Cortex of kidney (tissue), 1 donor: ENCODE results near the gene MTHFD2L.

Experiments used
- DNase-seq: peaks from one replicate; lab custom pipeline; 2025; lab: John Stamatoyannopoulos, UW

The MTHFD2L gene

DNA sequence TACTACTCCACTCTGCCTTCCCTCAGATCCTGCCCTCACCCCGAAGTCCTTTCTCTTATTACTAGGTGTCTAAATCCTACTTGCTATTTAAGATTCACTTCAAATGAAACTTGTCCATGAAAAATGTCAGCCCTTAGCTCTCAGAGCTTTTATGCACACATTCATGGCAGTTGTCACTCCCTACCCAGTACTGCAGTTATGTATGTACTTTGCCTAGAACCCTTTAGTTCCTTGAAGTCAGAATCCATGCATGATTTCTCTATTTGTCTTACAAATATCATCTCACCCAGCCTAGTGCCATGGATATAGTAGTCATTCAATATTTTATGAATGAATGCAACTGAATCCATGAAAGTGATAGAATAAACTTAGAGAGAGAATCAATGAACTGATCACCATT is 147.1 kb downstream of the MTHFD2L start:
- DNase-seq = no peak

DNA sequence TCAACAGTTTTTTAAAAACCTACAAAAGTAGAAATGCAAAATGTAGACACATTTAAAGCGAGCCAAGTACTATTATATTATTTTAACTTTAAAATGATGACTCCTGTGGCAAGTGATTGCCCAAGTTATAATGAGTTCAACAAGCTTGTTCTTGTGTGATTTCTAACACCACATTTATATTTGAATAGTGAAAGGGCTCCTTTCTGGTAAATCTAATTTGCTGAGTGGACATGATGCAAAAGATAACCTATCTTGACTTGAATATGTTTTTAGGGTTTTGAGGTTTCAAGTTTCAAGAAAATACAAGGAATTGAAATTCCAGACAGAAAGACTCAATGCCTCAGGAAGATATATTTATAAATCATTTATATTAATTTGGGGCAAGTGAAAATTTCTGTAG is 149.3 kb downstream of the MTHFD2L start:
- DNase-seq = no peak

DNA sequence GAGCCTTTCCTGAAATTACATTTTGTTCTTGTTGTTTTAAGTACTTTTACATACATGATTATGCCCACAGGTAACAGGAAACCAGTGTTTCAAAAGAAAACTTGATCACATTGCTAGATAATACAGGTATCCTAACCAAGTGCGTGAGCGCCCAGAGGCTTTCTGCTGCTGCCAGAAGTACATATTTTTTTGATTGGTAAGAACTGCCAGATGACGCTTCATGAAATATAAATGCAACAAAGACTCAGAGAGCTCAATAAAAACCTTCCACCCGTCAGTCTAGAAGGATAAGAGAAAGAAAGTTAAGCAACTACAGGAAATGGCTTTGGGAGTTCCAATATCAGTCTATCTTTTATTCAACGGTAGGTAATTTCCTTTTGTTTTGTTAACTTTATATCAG is 150.3 kb downstream of the MTHFD2L start, which contains the start of gene EPGN:
Gene EPGN, plus strand, starts transcription at position 256 of the 400 bp plus-strand sequence. Its CDS starts 64 bp downstream, at position 320.
- DNase-seq = no peak

DNA sequence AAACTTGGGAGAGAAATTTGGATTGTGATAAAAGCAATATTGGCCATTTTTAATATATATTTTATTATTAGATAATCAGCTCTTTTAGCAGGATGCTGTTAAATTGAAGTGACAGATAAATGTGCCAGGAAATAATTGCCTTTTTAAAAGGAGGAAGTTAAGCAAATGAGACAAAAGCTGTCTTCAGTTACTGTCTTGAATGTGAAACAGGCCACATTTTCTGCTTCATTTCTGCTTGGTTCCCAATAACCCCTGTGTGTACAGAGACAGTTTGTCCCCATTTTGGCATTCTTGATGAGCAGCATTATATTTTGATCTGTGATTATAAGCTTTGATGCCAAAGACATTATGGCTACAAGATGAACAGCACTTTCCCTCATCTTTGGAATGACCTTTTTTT is 151.3 kb downstream of the MTHFD2L start:
- no peak for DNase-seq

DNA sequence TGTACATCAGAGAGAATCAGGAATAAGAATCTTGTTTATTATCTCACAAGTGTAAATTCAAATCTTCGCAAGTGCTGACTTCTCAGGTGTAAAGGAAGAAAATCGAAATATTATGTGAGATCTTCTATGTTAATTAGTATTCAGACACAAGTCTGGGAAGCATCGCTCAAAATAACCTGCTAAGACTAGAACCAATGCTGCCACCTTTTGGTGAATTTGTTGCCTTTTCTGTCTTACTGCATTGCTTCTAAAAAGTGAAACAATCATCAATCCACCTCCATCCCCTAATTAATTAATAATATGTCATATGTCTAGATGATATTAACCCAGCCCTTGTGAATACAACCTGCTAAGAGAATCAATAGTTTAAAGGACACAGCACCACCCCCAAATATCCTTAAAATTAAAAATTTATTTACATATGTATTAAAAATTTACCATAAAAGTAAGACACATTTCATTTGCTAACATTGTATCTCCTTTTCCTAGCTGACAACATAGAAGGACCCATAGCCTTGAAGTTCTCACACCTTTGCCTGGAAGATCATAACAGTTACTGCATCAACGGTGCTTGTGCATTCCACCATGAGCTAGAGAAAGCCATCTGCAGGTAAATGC is 153.9 kb downstream of the MTHFD2L start:
- no peak for DNase-seq

DNA sequence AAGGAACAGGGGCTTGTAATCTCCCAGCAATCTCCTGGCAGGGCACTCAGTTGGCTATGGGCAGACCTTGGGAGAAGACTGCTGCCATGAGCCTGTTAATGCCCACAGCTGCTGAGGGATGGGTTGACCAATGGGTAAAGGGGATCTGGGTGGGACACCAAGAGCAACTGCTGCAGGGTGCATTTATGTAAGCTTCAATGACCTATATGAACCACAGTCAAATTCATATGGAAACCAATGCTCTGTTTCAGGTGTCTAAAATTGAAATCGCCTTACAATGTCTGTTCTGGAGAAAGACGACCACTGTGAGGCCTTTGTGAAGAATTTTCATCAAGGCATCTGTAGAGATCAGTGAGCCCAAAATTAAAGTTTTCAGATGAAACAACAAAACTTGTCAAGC is 156.4 kb downstream of the MTHFD2L start:
- DNase-seq = no peak

DNA sequence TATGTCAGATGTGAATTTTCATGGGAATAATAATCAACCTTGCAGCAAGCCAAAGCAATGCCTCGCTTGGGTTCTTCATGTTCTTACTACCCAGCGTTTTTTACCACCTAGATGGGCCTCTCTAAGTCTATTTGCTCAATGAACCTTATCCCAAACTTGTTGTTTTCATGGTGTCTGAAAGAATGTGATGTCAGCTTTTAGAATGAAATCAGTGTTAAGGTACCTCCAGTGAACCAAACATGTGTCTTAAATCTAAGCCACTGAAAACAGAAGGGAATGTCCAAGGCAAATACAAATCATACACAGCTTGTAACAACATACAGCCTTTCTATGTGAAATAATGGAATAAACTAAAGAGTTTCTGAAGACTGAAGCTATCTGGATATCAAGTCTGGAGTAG is 157.0 kb downstream of the MTHFD2L start:
- DNase-seq = no peak

DNA sequence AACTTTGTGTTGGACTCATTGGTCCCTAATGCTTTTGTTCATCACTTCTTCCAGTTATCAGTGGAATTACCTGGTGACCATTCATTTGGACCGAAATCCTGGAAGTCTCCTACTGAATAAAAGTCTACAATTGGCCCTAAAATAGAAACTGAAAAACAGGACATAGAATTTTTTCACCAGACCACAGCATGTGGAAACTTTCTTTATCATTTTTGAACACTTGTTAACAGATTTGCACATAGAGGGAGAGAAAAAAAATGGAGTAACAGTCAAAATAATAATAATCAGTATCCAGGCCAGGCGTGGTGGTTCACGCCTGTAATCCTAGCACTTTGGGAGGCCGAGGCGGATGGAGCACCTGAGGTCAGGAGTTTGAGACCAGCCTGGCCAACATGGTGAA is 157.5 kb downstream of the MTHFD2L start:
- no peak for DNase-seq

DNA sequence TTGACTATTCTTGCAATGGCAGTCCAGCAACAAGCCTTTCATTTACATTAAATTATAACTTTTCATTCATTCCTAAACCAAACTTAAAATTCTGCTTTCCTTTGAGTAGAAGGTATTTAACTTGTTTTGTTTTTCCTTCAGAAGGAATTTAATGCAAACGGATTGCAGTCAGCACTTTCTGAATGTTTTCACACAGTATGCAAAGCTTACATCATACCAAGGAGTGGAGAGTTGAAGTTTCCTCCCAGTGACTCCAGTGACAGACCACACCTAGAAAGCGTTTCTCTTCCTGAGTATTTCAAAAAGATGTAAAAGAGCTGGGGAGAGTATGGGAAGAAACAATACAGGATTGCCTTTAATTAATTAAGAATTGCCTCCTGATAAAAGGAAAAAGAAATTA is 158.5 kb downstream of the MTHFD2L start:
- DNase-seq = no peak

DNA sequence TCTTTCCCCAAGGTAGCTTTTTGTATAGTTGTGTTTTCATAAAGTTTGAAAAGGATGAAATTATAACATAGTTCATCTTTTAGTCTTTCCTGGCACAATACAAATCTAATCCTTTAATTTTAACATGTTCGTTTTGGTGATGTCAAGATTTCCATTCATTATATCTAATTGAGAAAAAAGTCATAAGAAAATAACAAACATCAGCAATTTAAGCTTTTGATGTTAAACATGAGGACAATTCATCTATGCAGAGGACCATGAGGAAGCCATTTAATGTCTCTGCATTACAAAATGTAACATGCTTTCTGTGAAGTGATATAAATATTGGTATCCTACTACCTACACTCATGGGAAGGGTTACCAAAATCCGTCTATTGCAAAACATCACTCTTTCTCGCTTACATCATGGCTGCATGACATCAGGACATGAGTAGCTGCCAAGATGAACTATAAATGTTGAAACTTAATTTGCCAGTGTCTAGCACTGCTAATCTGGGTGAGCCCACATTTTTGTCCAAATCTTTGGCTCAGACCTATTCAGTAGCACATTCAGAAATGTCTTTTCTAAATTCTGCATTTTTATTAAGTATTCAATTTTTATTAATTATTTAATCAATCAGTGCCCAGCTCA is 159.8 kb downstream of the MTHFD2L start:
- no peak for DNase-seq

DNA sequence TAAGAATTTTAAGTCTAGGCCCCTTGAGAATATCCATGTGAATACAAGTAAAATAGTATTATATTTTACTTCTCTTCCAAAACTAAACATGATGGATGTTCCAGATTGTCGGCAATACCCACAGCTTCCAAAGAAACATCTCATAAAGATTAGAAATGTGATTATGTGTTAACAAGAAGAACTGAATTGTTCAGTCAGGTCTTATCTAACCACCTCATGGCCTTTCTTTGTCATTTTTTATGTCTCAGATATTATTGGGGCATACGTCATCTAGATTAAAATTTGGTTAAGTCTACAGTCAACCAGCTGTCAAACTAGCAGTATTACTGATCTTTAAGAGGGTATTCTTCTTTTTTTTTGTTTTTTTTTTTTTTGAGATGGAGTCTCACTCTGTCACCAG is 160.4 kb downstream of the MTHFD2L start:
- DNase-seq = no peak

DNA sequence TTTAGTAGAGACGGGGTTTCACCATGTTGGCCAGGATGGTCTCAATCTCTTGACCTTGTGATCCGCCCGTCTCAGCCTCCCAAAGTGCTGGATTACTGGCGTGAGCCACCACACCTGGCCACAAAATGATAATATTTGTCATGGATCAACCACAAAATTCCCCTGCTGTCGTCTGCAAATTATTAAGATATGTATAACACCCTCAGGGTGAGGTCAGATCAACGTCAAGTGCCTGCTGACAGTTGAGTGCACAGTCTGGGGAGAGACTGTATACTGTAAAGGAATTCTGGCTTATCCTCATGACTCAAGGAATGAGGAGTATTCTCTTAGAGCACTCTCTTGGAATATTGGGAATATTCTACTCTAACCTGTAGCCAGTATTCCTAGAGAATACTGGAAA is 161.6 kb downstream of the MTHFD2L start:
- no peak for DNase-seq

DNA sequence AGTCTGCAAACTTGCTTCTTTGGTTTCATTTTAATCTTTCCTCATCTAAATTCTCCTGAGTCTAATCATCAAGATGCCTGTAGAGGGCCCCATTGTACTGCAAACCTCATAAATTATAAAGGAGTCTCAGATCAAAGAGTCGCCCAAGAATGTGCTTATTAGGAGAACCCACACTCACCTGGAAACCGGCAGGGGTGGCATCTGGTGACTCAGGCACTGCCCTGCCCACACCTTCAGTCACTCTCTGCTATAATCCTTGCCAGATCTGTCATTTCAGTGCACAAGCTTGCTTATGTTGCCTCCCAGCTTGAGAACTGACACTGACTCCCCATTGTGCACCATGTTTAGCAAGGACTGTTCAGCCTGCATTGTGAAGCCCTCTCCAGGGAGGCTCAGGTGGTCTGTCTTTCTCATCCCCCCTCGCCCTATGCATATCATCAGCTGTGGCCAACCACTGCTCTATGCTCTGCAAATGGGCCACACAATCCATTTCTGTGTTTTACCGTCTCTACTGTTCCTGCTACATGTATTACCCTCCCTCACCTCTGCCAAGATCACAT is 162.7 kb downstream of the MTHFD2L start:
- no peak for DNase-seq

DNA sequence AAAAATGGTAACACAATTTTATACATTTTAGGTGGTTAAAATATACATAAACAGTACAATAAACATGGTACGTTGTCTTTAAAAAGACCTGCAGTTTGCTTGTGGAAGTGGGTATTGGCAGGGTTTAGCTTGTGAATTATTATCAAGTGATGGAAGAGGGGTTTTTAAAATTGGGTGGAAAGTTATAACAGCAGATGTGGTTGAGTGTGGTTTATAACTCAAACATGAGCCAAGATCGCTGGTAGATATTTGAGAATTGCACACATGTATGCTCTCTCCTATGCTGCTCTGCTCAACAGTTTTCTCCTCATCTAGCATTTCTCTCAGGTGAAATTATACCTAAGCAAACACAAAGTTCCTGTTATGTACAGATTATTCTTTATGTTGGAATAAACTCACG is 164.4 kb downstream of the MTHFD2L start:
- DNase-seq = no peak

DNA sequence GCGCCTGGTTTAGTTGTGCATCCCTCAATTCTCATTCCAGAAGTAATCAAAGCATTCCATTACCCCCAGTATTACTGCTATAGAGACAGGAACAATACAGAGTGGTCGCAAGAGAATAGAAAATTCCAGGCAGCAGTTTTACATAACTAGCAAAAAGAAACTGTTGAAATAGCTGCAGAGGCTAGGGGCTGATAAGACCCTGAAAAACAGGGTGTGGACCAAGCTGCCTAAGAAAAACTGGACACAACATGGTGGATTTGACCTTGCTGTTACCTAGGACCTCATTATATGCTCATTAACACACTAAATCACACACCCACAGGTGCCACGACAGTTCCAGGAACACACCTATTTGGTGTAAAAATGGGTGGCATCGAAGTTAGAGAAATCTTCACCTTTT is 165.7 kb downstream of the MTHFD2L start:
- DNase-seq = no peak

DNA sequence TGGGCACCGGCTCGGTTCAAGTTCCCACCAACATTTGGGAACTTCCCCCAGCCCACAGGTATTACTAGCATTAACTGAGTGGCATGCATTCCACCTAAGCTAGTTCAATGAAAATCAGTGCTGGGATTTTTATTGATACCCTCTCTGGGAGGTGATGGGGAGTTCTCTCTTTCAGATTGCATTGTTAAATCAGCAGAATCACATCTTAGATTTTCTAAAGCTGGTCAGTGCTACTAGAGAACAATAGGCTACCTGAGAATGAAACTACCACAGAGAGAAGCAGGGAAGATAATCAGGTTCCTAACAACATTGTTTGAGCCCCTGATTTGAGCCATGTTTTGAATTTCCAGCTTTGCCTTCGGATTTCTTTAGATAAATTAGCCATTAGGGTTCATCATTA is 166.3 kb downstream of the MTHFD2L start:
- DNase-seq = no peak

DNA sequence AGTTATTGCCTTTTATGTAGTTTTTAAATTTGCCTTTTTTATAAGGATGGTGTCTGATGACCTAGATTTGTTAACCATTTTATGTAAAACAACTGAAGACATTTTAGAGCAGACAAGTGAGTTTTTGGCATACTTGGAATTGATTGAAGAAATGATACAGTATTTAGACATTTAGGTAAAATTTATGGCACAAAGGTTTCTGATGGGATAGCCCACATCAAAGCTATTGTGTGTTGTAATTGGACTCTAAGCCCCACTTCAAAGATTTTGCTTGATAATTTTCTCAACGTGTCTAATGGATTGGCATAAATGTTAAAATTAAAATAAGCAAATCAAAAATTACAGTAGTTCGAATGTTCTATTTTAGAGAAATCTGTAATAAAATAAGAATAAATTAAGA is 168.0 kb downstream of the MTHFD2L start:
- DNase-seq = no peak

DNA sequence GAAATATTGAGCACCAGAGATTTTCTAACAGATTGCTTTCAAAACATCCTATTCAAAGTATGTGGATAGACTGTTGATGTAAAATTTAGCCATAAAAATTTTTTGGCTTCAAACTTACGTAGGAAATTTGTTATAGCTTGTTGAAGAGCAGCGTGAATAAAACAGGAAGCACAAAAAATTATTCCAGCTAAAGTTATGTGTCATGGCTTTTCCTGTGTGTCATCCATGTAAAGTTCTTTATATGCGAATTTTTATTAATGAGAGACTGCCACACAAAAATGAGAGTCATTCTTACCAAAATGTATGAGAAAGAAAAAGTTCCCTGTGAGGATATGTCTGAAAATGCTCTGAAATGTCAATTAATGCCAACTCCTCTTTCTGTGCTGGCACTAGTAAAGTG is 169.8 kb downstream of the MTHFD2L start:
- DNase-seq = no peak

DNA sequence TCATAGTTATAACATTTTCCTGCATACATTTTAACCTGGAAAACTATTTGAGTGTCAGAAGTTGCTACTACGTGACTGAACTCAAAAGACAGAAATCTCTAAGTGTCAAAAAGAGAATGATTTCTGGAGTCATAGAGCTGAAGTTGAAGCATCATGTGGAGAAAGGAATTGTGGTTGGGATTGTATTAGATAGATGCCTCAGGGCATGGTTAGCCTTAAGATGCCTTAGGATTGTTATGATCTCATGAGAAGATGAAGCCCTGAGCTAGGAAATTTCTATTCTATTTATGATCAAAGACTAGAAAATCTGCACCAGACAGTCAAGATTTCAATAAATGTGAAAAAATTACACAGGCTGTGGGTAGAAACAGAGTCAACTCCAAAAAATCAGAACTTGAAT is 170.6 kb downstream of the MTHFD2L start:
- DNase-seq = no peak

DNA sequence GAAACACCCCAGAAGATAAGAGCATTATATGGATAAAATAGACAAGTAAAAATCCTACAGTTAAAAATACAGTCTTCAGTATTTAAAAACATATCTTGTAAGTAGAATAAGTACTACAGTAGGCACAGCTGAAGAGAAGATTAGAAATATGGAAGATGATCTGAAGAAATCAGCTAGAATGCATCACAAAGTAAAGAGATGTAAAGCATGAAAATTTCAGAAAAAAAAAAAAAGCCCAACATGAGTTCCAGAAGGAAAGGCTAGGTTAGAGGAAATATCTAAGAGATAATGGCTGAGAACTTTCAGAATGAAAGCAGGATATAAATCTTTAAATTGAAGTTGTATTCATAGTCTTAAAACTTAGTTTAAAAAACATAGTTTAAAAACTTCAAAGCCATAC is 171.4 kb downstream of the MTHFD2L start:
- DNase-seq = no peak

DNA sequence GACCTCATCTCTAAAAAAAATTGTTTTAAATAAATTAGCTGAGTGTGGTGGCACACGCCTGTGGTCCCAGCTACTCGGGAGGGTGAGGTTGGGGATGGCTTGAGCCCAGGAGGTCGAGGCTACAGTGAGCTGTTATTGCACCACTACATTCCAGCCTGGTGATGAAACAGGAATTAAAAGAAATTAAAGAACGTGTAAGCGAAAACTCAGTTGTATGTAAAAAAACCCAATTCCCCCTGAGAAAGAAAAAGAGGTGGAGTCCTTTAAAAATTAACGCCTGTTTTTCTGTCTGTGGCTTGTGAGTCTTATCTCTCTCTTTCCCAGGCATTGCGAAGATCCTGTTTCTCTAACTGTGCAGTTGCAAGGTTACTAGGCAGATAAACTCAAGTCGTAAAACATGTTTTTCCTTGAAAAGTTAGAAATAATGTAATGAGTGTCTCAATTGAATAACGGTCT is 172.4 kb downstream of the MTHFD2L start:
- DNase-seq = no peak

DNA sequence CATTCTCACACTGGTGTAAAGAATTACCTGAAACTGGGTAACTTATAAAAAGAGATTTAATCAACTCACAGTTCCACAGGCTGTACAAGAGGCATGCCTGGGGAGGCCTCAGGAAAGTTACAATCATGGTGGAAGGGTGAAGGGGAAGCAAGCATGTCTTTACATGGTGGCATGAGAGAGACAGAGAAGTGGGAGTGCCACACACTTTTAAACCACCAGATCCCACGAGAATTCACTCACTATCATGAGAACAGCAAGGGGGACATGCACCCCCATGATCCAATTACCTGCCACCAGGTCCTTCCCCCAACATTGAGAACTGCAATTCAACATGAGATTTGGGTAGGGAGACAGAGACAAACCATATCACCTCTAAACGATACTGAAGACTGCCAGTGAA is 173.3 kb downstream of the MTHFD2L start:
- no peak for DNase-seq

DNA sequence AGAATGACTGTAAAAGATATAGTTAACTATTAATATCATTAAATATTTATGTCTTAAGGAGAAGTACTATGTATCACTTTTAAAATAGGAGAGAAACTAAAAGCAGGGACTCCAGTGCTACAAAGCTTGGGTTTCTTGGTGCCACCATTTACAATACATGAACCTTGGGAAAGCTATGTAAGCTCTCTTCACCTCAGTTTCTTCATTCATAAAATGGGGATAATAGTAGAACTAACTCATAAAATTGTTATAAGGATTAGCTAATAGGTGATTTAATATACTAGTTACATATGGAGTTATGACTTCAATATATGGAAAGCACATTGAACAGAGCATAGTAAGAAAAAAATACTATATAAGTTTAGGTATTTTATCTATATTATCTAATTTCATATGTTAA is 174.0 kb downstream of the MTHFD2L start:
- no peak for DNase-seq

DNA sequence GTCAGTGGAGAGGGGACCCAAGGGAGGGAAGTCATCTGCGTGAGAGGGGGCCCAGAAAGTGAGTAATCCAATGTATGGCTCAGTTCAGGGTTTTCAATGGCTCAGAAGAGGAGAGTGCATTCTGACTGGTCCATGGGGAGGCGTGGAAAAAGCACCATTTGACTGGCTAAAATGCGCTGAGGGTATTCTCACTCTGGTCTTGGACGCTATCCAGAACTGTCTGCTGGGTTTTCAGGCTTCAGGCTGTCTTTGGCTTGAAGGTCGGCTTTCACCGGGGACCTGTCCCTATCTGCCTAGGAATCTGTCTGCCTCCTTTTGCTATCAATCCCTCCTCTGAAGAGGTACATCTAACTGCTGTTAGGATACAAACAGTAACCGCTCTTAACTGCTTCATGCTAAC is 176.7 kb downstream of the MTHFD2L start:
- no peak for DNase-seq
